Measurements from ENCODE around the gene FHL1.
A peak's percentile ranks its signal among the peaks of the same experiment; 100 is the strongest.

The FHL1 gene

GRCh38 chrX:136203438-136203837, 56.1 kb downstream of the FHL1 start:
- peaks cover 8 to 56% (median 37%) of the 10 kb centered on the region in 10 experiments; a peak in 19 of 20 replicates for H3K4me1 ChIP-seq
- H3K36me3 ChIP-seq = peaks cover 0 to 24% (median 12%) of the 10 kb centered on the region in 11 experiments; a peak in 14 of 22 replicates
- H3K9ac ChIP-seq = no peak overlapping the region
- no peak for TF ChIP-seq Cebpa-rat (IDR thresholded peaks at IDR 0.05)
- H3K27me3 ChIP-seq = peaks cover 91 to 100% (median 98%) of the 10 kb centered on the region in 11 experiments
- no peak overlapping the region; a peak in 1 of 22 replicates for H3K27ac ChIP-seq
- H3K9me3 ChIP-seq (replicated peaks in 1 of 11) = no peaks in the 10 kb centered on the region
- H3K4me3 ChIP-seq = no peak overlapping the region
- H4K20me1 ChIP-seq = peaks cover 0 to 19% (median 0%) of the 10 kb centered on the region in 11 experiments; a peak in 5 of 22 replicates
- H3K4me2 ChIP-seq = peak overlapping the region in 2 of 11 experiments; percentile 28 to 42; a peak in 2 of 22 replicates

DNA sequence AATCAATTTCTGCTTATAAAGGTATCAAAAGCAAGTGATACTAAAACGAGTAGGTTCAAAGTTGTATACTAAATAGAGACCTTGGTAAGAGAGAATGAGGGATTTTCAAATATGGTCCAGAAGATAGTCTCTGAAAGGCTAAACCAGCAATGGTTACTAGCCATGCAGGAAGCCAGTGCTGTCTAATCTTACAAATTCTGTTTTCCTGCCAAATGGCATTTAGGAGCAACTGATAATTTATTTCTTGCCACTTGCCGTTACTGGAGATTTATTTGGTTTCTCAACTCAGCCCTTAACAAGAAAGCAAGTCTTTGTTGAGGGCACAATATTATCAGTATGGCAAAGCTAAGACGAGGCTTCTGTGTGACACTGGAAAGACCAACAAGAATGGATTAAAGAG, 56.6 kb downstream of the FHL1 start:
- H3K4me1 ChIP-seq = peaks cover 8 to 60% (median 41%) of the 10 kb centered on the region in 10 experiments
- H3K9me3 ChIP-seq (replicated peaks in 1 of 11) = no peaks in the 10 kb centered on the region
- H3K36me3 ChIP-seq = peaks cover 0 to 25% (median 12%) of the 10 kb centered on the region in 11 experiments; a peak in 14 of 22 replicates
- no peak for TF ChIP-seq Cebpa-rat (IDR thresholded peaks at IDR 0.05)
- H3K27me3 ChIP-seq = peaks cover 89 to 99% (median 95%) of the 10 kb centered on the region in 11 experiments
- peak overlapping the region in 9 of 11 experiments; percentile 7 to 52 (median 18); a peak in 9 of 22 replicates for H3K27ac ChIP-seq
- H3K4me2 ChIP-seq = peak overlapping the region in 8 of 11 experiments; percentile 8 to 53 (median 40); a peak in 16 of 22 replicates
- no peak overlapping the region for H3K4me3 ChIP-seq
- H3K9ac ChIP-seq = no peak overlapping the region
- peaks cover 0 to 19% (median 0%) of the 10 kb centered on the region in 11 experiments; a peak in 5 of 22 replicates for H4K20me1 ChIP-seq

- peaks cover 0 to 25% (median 12%) of the 10 kb centered on the region in 11 experiments; a peak in 14 of 22 replicates for H3K36me3 ChIP-seq
- H3K4me1 ChIP-seq = peaks cover 14 to 63% (median 47%) of the 10 kb centered on the region in 10 experiments
- H3K4me2 ChIP-seq = peak overlapping the region in 10 of 11 experiments; percentile 8 to 53 (median 43); a peak in 20 of 22 replicates
- peaks cover 89 to 99% (median 95%) of the 10 kb centered on the region in 11 experiments for H3K27me3 ChIP-seq
- no peak overlapping the region for H3K4me3 ChIP-seq
- peaks cover 0 to 24% (median 0%) of the 10 kb centered on the region in 11 experiments; a peak in 5 of 22 replicates for H4K20me1 ChIP-seq
- no peak for TF ChIP-seq Cebpa-rat (IDR thresholded peaks at IDR 0.05)
- H3K9ac ChIP-seq = no peak overlapping the region
- H3K9me3 ChIP-seq (replicated peaks in 1 of 11) = no peaks in the 10 kb centered on the region
- H3K27ac ChIP-seq = peak overlapping the region in 9 of 11 experiments; percentile 7 to 52 (median 18); a peak in 9 of 22 replicates
Measured at GRCh38 chrX:136204571-136204970, 57.2 kb downstream of the FHL1 start.

DNA sequence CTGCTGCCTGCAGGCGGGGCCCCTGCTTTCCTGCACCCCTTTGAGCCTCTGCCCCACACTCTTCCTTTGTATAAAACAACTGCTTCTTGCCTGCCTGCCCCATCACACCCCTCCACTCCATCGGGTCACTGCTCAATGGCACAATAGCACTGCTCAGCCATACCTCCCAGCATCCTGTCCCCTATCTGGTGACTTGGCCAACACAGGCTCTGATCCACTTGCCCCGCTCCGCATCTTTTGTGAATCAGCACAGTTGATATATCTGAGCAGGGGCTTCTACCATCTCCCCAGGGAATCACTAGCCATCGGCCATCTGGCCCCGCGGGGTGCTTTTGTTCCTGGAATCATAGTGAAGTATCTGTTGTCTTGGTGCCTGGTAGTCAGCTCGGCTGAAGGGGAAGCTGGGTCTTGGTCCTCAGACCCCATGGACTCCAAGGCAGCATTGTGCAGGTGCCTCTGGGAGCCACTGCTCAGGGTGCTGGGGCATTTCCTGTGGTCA, 58.6 kb downstream of the FHL1 start:
- Histone ChIP-seq H4K20me1 (peaks cover 0 to 26% (median 0%) of the 10 kb centered on the region in 11 experiments; a peak in 5 of 22 replicates), H3K4me3 (no peak overlapping the region), H3K9me3 (replicated peaks in 1 of 11) (no peaks in the 10 kb centered on the region), H3K9ac (no peak overlapping the region), H3K36me3 (peaks cover 0 to 25% (median 12%) of the 10 kb centered on the region in 11 experiments; a peak in 14 of 22 replicates), H3K27ac (peak overlapping the region in 4 of 11 experiments; percentile 9 to 53 (median 24); a peak in 4 of 22 replicates), H3K4me2 (peak overlapping the region in 9 of 11 experiments; percentile 8 to 50 (median 43); a peak in 16 of 22 replicates), H3K27me3 (peaks cover 95 to 99% (median 98%) of the 10 kb centered on the region in 11 experiments), H3K4me1 (peaks cover 23 to 69% (median 55%) of the 10 kb centered on the region in 10 experiments)
- TF ChIP-seq Cebpa-rat (IDR thresholded peaks at IDR 0.05) = no peak

- H3K27ac ChIP-seq = peak overlapping the region in 1 of 11 experiments; percentile 64; a peak in 1 of 22 replicates
- no peaks in the 10 kb centered on the region; a peak in 1 of 22 replicates for H3K9me3 ChIP-seq (replicated peaks in 1 of 11)
- H3K4me2 ChIP-seq = no peak overlapping the region
- no peak for TF ChIP-seq Cebpa-rat (IDR thresholded peaks at IDR 0.05)
- H3K4me3 ChIP-seq = no peak overlapping the region
- peaks cover 0 to 26% (median 0%) of the 10 kb centered on the region in 11 experiments; a peak in 5 of 22 replicates for H4K20me1 ChIP-seq
- no peak overlapping the region for H3K9ac ChIP-seq
- peaks cover 0 to 25% (median 12%) of the 10 kb centered on the region in 11 experiments; a peak in 14 of 22 replicates for H3K36me3 ChIP-seq
- peaks cover 95 to 99% (median 98%) of the 10 kb centered on the region in 11 experiments for H3K27me3 ChIP-seq
- peaks cover 33 to 79% (median 65%) of the 10 kb centered on the region in 10 experiments for H3K4me1 ChIP-seq
Measured at GRCh38 chrX:136206916-136207315, 59.6 kb downstream of the FHL1 start.

DNA sequence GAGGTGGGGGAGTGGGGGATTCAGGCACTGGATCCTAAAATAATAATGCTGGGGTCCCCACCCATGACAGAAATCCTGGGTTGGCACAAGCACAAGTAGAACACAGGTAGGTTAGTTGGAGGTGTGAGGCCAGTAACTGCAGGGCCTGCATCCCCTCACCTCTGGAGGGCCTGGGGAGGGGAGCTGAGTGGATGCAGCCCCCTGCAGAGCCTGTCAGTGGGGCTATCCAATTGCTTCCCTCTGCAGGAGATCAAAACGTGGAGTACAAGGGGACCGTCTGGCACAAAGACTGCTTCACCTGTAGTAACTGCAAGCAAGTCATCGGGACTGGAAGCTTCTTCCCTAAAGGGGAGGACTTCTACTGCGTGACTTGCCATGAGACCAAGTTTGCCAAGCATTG, 60.2 kb downstream of the FHL1 start:
- Histone ChIP-seq H4K20me1 (peaks cover 0 to 26% (median 0%) of the 10 kb centered on the region in 11 experiments; a peak in 5 of 22 replicates), H3K36me3 (peaks cover 0 to 25% (median 12%) of the 10 kb centered on the region in 11 experiments; a peak in 14 of 22 replicates), H3K27ac (peak overlapping the region in 2 of 11 experiments; percentile 49 to 64; a peak in 1 of 22 replicates), H3K27me3 (peaks cover 92 to 99% (median 98%) of the 10 kb centered on the region in 11 experiments), H3K9ac (no peak overlapping the region), H3K4me2 (peak overlapping the region in 3 of 11 experiments; percentile 54 to 67 (median 63); a peak in 4 of 22 replicates), H3K9me3 (replicated peaks in 1 of 11) (no peaks in the 10 kb centered on the region; a peak in 1 of 22 replicates), H3K4me1 (peaks cover 39 to 85% (median 71%) of the 10 kb centered on the region in 10 experiments), H3K4me3 (no peak overlapping the region)
- no peak for TF ChIP-seq Cebpa-rat (IDR thresholded peaks at IDR 0.05)

- H3K27me3 ChIP-seq = peaks cover 90 to 99% (median 98%) of the 10 kb centered on the region in 11 experiments
- peaks cover 0 to 26% (median 0%) of the 10 kb centered on the region in 11 experiments; a peak in 5 of 22 replicates for H4K20me1 ChIP-seq
- H3K4me3 ChIP-seq = peak overlapping the region in 2 of 10 experiments; percentile 11 to 28; a peak in 2 of 20 replicates
- H3K27ac ChIP-seq = peak overlapping the region in 9 of 11 experiments; percentile 56 to 89 (median 79); a peak in 18 of 22 replicates
- H3K36me3 ChIP-seq = peaks cover 0 to 25% (median 12%) of the 10 kb centered on the region in 11 experiments; a peak in 14 of 22 replicates
- no peak for TF ChIP-seq Cebpa-rat (IDR thresholded peaks at IDR 0.05)
- H3K4me1 ChIP-seq = peaks cover 40 to 90% (median 82%) of the 10 kb centered on the region in 10 experiments
- H3K9me3 ChIP-seq (replicated peaks in 1 of 11) = no peaks in the 10 kb centered on the region; a peak in 1 of 22 replicates
- H3K9ac ChIP-seq = peak overlapping the region in 9 of 11 experiments; percentile 35 to 80 (median 69); a peak in 17 of 22 replicates
- peak overlapping the region; percentile 36 to 83 (median 70) for H3K4me2 ChIP-seq
Measured at GRCh38 chrX:136209016-136209738, 61.8 kb downstream of the FHL1 start.

DNA sequence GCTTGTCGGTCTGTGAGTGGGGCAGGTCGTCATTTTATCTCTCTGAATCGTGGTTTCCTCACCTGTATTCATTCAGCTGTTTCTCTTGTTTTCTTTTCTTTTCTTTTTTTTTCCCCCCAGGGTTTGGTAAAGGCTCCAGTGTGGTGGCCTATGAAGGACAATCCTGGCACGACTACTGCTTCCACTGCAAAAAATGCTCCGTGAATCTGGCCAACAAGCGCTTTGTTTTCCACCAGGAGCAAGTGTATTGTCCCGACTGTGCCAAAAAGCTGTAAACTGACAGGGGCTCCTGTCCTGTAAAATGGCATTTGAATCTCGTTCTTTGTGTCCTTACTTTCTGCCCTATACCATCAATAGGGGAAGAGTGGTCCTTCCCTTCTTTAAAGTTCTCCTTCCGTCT, 62.4 kb downstream of the FHL1 start:
- Histone ChIP-seq H3K36me3 (peaks cover 0 to 26% (median 12%) of the 10 kb centered on the region in 11 experiments; a peak in 15 of 22 replicates), H3K27me3 (peaks cover 90 to 99% (median 98%) of the 10 kb centered on the region in 11 experiments), H4K20me1 (peaks cover 0 to 31% (median 0%) of the 10 kb centered on the region in 11 experiments; a peak in 5 of 22 replicates), H3K27ac (peak overlapping the region in 9 of 11 experiments; percentile 56 to 89 (median 79); a peak in 18 of 22 replicates), H3K4me2 (peak overlapping the region; percentile 36 to 83 (median 70)), H3K9ac (peak overlapping the region in 9 of 11 experiments; percentile 35 to 80 (median 69); a peak in 17 of 22 replicates), H3K4me3 (peak overlapping the region in 4 of 10 experiments; percentile 11 to 49 (median 24); a peak in 4 of 20 replicates), H3K9me3 (replicated peaks in 1 of 11) (no peaks in the 10 kb centered on the region; a peak in 1 of 22 replicates), H3K4me1 (peaks cover 35 to 90% (median 82%) of the 10 kb centered on the region in 10 experiments)
- no peak for TF ChIP-seq Cebpa-rat (IDR thresholded peaks at IDR 0.05)
